Measurements from ENCODE around the gene PEAK1. TPM values are rescaled to one million over a fixed set of nuclear protein-coding genes. Genes with fewer than 3 reads are reported as not detected.
"Not testable (repeated sequence)": the region's sequence is repeated elsewhere in the genome, so short reads cannot be mapped to it uniquely, and the experiment has no call there.

Gene PEAK1
- total RNA-seq, 1 experiment from 2014 or later, result 2.5 TPM

DNA sequence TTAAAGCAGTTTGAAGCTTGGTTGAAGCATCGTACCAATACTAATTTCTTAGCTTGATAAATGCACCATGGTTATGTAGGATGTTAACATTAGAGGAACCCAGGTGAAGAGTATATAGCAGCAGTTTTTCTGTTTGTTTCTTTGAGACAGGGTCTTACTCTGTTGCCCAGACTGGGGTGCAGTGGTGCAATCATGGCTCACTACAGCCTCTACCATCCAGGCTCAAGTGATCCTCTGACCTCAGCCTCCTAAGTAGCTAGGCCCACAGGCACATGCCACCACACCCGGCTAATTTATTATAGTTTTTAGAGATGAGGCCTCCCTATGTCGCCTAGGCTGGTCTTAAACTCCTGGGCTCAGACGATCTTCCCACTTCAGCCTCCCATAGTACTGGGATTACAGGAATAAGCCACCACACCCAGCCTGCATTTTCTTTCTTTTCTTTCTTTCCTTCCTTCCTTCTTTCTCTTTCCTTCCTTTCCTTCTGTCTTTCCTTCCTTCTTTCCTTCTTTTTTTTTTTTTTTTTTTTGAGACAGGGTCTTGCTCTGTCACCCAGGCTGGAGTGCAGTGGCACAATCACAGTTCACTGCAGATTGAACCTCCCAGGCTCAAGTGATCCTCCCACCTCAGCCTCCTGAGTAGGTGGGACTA is 6.1 kb downstream of the PEAK1 start:
- no peak overlapping the region for H3K4me3 ChIP-seq (ENCODE audit: low read length)
- H3K9me3 ChIP-seq (ENCODE audit: low read length), result no peaks in the 10 kb centered on the region
- no peak overlapping the region for H3K27ac ChIP-seq (ENCODE audit: low read length)
- no peak overlapping the region for H3K9ac ChIP-seq (ENCODE audit: low read length)
- no peak for DNase-seq
- H3K4me1 ChIP-seq (ENCODE audit: low read length), result peaks cover 4% of the 10 kb centered on the region
- peaks cover 3% of the 10 kb centered on the region; the same call in 1 of the 2 replicates for H4K20me1 ChIP-seq (ENCODE audit: insufficient read depth, low read depth, low read length)
- H2AFZ ChIP-seq (ENCODE audit: low read length), result no peak overlapping the region
- H3K79me2 ChIP-seq (ENCODE audit: low read length), result no peaks in the 10 kb centered on the region
- H3K9me2 ChIP-seq (replicated peaks; ENCODE audit: insufficient read depth, low read length), result no peaks in the 10 kb centered on the region
- no peak overlapping the region for H3K4me2 ChIP-seq (ENCODE audit: low read depth, low read length, poor library complexity, severe bottlenecking)
- H3K36me3 ChIP-seq (ENCODE audit: insufficient read depth, low read length), result no peaks in the 10 kb centered on the region
- no peaks in the 10 kb centered on the region for H3K27me3 ChIP-seq (ENCODE audit: low read length)

DNA sequence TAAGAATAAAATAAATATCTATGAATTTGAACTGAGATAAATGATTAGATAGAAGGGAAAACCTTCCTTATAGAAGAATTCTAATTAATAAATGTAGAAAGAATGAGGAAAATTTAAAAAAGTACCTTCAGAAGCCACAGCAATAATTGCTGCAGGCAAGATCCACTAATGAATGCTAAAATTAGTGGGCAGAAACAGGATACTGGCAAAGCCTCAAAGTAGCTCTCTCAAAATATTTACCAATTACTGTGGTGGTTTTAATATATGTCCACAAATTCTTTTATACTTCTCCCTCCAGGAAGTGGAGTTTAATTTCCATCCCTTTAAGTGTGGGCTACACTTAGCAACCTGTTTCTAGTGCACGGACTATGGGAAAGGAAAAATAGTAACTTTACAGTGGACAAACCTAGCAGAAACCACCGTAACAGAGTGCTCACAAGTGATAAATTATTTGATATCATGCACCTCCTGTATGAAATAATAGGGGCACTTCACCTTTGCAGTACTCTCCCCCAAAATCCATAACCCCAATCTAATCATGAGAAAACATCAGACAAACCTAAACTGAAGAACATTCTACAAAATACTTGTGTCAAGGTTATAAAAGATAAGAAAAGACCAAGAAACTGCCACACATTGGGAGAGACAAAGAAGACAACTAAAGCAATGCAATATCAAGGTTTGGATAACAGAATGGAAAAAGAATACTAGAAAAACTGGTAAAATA is 6.8 kb downstream of the PEAK1 start:
- Histone ChIP-seq H3K27me3 (ENCODE audit: low read length) (no peaks in the 10 kb centered on the region), H2AFZ (ENCODE audit: low read length) (no peak overlapping the region), H3K27ac (ENCODE audit: low read length) (no peak overlapping the region), H3K79me2 (ENCODE audit: low read length) (no peaks in the 10 kb centered on the region), H4K20me1 (ENCODE audit: insufficient read depth, low read depth, low read length) (no peaks in the 10 kb centered on the region), H3K4me1 (ENCODE audit: low read length) (0 out of 2 replicates have a peak, but pooled peaks cover 2% of the 10 kb centered on the region), H3K9me3 (ENCODE audit: low read length) (no peaks in the 10 kb centered on the region), H3K4me3 (ENCODE audit: low read length) (no peak overlapping the region), H3K4me2 (ENCODE audit: low read depth, low read length, poor library complexity, severe bottlenecking) (no peak overlapping the region), H3K36me3 (ENCODE audit: insufficient read depth, low read length) (no peaks in the 10 kb centered on the region), H3K9ac (ENCODE audit: low read length) (no peak overlapping the region), H3K9me2 (replicated peaks; ENCODE audit: insufficient read depth, low read length) (no peaks in the 10 kb centered on the region)
- no peak for DNase-seq

DNA sequence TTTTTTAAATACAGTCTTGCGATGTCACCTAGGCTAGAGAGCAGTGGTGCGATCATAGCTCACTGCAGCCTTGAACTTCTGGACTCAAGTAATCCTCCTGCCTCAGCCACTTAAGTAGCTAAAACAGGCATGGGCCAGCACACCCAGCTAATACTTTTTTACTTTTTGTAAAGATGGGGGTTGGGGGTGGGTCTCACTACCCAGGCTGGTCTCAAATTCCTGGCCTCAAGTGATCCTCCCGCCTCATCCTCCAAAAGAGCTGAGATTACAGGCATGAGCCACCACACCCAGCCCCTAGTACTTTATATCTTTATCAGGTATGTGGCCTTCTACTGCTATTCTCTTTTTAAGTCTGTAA is 8.3 kb downstream of the PEAK1 start:
- H3K27me3 ChIP-seq (ENCODE audit: low read length), result no peaks in the 10 kb centered on the region
- 0 out of 2 replicates have a peak, but pooled peaks cover 2% of the 10 kb centered on the region for H3K4me1 ChIP-seq (ENCODE audit: low read length)
- no peak overlapping the region for H3K9ac ChIP-seq (ENCODE audit: low read length)
- H3K36me3 ChIP-seq (ENCODE audit: insufficient read depth, low read length), result no peaks in the 10 kb centered on the region
- H3K9me2 ChIP-seq (replicated peaks; ENCODE audit: insufficient read depth, low read length), result no peaks in the 10 kb centered on the region
- no peak overlapping the region for H3K4me2 ChIP-seq (ENCODE audit: low read depth, low read length, poor library complexity, severe bottlenecking)
- H3K79me2 ChIP-seq (ENCODE audit: low read length), result no peaks in the 10 kb centered on the region
- H2AFZ ChIP-seq (ENCODE audit: low read length), result no peak overlapping the region
- DNase-seq, result no peak
- no peaks in the 10 kb centered on the region for H3K9me3 ChIP-seq (ENCODE audit: low read length)
- no peak overlapping the region for H3K4me3 ChIP-seq (ENCODE audit: low read length)
- no peak overlapping the region for H3K27ac ChIP-seq (ENCODE audit: low read length)
- H4K20me1 ChIP-seq (ENCODE audit: insufficient read depth, low read depth, low read length), result no peaks in the 10 kb centered on the region

DNA sequence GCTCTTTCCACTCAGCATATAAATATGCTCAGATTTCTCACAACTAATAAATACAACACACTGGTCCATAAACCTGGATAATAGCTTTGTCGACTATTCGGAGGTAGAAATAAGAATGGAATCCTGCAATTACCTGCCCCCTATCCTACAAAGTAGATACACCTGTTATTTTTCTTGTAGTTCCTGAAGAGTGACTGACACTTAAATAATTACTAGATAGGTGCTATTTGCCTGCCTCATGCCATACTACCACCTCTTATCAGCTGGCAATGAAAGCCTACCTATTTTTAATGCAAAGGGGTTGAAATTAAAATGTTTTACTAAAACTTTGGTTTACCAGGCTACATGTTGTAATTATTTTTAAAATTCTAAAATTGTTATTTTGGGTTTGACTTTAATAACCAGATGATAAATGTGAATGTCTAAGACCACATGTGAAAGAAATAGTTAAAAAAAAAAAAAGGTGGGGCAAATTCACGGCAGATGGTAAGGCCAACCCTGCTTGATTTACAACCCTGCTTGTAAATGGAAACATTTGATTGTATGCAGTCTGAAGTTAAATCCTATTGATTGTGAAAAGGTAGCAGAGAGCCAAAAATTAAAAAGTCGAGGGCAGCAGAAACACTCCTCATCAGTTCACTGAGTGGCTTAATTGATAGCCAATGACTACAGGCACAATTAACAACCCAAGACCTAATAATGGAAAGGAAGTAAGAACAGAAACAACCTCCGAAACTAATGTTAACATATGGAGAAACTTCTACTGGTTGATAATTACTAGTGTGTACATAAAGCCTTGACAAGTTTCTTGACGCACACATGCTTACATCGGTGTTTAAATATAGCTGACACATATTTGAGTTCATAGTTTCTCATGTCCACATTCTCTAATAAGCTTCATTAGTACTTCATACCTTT is 8.9 kb downstream of the PEAK1 start:
- Histone ChIP-seq H3K27me3 (ENCODE audit: low read length) (no peaks in the 10 kb centered on the region), H3K9me2 (replicated peaks; ENCODE audit: insufficient read depth, low read length) (no peaks in the 10 kb centered on the region), H3K4me3 (ENCODE audit: low read length) (no peak overlapping the region), H3K9me3 (ENCODE audit: low read length) (no peaks in the 10 kb centered on the region), H3K4me2 (ENCODE audit: low read depth, low read length, poor library complexity, severe bottlenecking) (no peak overlapping the region), H3K4me1 (ENCODE audit: low read length) (peaks cover 8% of the 10 kb centered on the region), H3K9ac (ENCODE audit: low read length) (no peak overlapping the region), H4K20me1 (ENCODE audit: insufficient read depth, low read depth, low read length) (no peaks in the 10 kb centered on the region), H2AFZ (ENCODE audit: low read length) (no peak overlapping the region), H3K36me3 (ENCODE audit: insufficient read depth, low read length) (no peaks in the 10 kb centered on the region), H3K79me2 (ENCODE audit: low read length) (no peaks in the 10 kb centered on the region), H3K27ac (ENCODE audit: low read length) (no peak overlapping the region)
- no peak for DNase-seq

DNA sequence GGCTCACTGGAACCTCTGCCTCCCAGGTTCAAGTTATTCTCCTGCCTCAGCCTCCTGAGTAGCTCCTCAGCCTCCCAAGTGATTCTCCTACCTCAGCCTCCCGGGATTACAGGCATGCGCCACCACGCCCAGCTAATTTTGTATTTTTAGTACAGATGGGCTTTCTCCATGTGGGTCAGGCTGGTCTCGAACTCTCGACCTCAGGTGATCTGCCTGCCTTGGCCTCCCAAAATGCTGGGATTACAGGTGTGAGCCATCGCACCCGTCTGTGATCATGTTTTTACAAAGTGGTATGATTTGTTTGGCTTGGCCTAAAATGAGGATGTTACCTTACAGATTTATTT is 9.8 kb downstream of the PEAK1 start:
- not testable (repeated sequence) for H3K4me3 ChIP-seq (ENCODE audit: low read length); DNase-seq; H3K79me2 ChIP-seq (ENCODE audit: low read length); H3K9me3 ChIP-seq (ENCODE audit: low read length); H3K36me3 ChIP-seq (ENCODE audit: insufficient read depth, low read length); H3K9ac ChIP-seq (ENCODE audit: low read length); H3K4me2 ChIP-seq (ENCODE audit: low read depth, low read length, poor library complexity, severe bottlenecking); H2AFZ ChIP-seq (ENCODE audit: low read length); H3K27ac ChIP-seq (ENCODE audit: low read length); H3K27me3 ChIP-seq (ENCODE audit: low read length); H3K9me2 ChIP-seq (replicated peaks; ENCODE audit: insufficient read depth, low read length); H4K20me1 ChIP-seq (ENCODE audit: insufficient read depth, low read depth, low read length)
- H3K4me1 ChIP-seq (ENCODE audit: low read length), result peaks cover 10% of the 10 kb centered on the region

DNA sequence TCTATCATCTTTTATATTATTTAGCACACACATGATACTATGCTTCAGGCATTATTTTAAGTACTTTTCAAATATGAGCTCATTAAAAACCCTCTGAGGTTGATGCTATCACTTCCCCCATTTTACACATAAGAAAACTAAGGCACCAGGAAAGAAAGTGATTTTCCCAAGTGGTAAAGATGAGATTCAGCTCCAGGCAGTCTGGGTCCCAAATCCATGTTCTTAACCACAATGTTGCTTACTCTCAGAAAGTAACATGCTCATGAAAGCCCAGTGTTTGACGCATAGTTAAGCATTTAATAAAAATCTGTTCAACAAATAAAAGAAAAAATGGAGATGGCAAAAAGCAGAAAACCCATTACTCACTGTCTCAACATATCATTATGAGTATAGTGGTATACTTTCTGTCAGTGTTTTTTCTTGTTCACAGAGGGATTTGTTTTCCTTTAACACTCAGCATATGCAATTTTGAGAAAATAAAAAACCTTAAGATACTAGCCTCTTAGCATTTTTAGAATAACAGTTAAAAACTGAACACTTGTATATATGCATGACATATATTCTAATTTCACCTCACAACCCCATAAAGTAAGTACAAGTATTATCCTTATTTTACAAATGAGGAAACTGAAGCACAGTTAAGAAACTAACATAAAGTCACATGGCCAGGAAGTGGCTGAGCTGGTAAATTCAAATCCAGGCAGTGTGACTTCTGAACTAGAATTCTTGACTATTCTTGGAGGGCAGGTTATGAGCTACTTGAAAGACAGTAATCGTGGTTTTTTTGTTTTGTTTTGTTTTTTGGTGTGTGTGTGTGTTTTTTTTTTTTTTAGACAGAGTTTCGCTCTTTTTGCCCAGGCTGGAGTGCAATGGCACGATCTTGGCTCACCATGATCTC is 10.4 kb downstream of the PEAK1 start:
- Histone ChIP-seq H3K4me1 (ENCODE audit: low read length) (peaks cover 10% of the 10 kb centered on the region), H3K9ac (ENCODE audit: low read length) (no peak overlapping the region), H4K20me1 (ENCODE audit: insufficient read depth, low read depth, low read length) (no peaks in the 10 kb centered on the region), H3K9me2 (replicated peaks; ENCODE audit: insufficient read depth, low read length) (no peaks in the 10 kb centered on the region), H3K4me2 (ENCODE audit: low read depth, low read length, poor library complexity, severe bottlenecking) (no peak overlapping the region), H3K4me3 (ENCODE audit: low read length) (no peak overlapping the region), H3K9me3 (ENCODE audit: low read length) (no peaks in the 10 kb centered on the region), H3K36me3 (ENCODE audit: insufficient read depth, low read length) (no peaks in the 10 kb centered on the region), H3K79me2 (ENCODE audit: low read length) (no peaks in the 10 kb centered on the region), H3K27ac (ENCODE audit: low read length) (no peak overlapping the region), H3K27me3 (ENCODE audit: low read length) (no peaks in the 10 kb centered on the region), H2AFZ (ENCODE audit: low read length) (no peak overlapping the region)
- DNase-seq, result no peak

DNA sequence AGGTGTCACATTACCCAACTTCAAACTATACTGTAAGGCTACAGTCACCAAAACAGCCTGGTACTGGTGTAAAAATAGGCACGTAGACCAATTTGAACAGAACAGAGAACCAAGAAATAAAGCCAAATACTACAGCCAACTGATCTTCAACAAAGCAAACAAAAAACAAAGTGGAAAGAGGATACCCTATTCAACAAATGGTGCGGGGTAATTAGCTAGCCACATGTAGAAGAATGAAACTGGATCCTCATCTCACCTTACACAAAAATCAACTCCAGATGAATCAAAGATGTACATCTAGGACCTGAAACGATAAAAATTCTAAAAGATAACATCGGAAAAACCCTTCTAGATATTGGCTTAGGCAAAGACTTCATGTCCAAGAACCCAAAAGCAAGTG is 13.1 kb downstream of the PEAK1 start:
- Histone ChIP-seq H2AFZ (ENCODE audit: low read length) (no peak overlapping the region), H3K4me1 (ENCODE audit: low read length) (peaks cover 10% of the 10 kb centered on the region), H3K4me3 (ENCODE audit: low read length) (no peak overlapping the region), H3K9ac (ENCODE audit: low read length) (no peak overlapping the region), H3K9me2 (replicated peaks; ENCODE audit: insufficient read depth, low read length) (no peaks in the 10 kb centered on the region), H3K27me3 (ENCODE audit: low read length) (no peaks in the 10 kb centered on the region), H3K4me2 (ENCODE audit: low read depth, low read length, poor library complexity, severe bottlenecking) (no peak overlapping the region), H4K20me1 (ENCODE audit: insufficient read depth, low read depth, low read length) (no peaks in the 10 kb centered on the region; the same call in 1 of the 2 replicates), H3K27ac (ENCODE audit: low read length) (no peak overlapping the region), H3K36me3 (ENCODE audit: insufficient read depth, low read length) (no peaks in the 10 kb centered on the region), H3K9me3 (ENCODE audit: low read length) (no peaks in the 10 kb centered on the region), H3K79me2 (ENCODE audit: low read length) (no peaks in the 10 kb centered on the region)
- no peak for DNase-seq

All from Karpas-422 (cell line).